NCI-H1092 (cell line): Measurements from ENCODE around the gene DACT2.

Source experiments
- DNase-seq: peaks from one replicate; lab custom pipeline; 2025; lab: John Stamatoyannopoulos, UW

Gene DACT2

DNA sequence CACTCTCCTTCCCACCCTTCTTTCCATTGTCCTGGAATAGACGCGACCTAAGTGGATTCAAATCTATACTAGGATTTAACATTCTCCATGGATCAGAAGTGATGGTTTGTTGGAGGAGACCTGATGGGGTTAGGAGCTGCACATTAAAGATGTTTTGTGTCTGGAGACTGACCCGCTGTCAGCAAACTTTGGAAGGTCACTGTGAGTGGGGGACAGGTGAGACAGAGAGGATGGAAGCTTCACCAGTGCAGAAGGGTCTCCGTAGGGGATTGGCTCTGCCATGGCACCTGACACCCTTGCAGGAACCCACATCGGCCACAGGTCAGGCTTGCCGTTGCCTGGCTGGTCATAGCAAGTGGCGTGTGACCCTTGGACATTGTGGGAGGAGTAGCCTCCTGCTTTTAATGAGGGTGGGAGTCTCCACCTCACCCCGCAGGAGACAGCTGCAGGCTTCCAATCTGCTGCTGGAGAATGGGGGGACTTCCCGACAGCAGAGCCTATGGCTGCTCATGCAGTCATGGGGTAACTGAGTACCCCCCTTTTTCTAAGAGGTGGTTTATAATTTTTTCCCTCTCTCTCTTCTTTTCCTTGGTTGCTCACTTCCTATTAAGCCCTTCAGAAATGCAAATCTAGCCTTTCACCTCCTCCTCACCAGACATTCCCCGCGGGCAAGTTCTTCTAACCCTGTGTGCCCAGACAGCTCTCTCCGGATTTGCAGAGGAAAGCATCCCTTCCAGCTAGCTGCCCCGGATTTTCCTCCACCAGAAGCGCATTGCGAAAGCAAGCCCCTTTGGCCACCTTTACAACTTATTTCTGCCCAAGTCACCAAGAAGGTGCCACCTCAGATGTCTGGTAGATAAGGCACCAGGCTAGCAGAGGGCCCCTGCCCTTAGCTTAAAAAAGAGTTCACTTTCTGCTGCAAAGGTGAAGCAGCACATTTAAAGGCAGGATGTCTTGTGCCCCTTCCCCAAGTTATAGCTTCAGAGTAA lies 53.5 kb downstream of the DACT2 start:
- no peak for DNase-seq

DNA sequence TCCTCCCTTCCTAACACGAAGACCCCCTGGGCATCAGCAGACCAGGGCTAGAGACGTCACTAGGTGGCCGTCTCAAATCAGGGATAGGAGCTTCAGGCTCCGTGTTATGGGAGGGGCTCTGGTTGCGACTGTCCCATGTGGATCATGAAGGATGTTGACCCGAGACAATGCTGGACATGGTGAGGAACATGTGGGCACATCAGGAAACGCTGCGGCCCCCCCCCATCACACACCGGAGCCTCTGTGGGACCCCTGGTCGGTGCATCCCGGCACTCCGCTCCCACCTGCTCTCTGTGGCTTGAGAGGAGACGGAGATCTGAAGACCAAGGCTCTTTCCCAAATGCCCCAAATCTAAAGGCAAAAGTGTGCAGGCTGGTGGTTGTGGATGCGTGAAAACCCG lies 54.2 kb downstream of the DACT2 start:
- DNase-seq: no peak

DNA sequence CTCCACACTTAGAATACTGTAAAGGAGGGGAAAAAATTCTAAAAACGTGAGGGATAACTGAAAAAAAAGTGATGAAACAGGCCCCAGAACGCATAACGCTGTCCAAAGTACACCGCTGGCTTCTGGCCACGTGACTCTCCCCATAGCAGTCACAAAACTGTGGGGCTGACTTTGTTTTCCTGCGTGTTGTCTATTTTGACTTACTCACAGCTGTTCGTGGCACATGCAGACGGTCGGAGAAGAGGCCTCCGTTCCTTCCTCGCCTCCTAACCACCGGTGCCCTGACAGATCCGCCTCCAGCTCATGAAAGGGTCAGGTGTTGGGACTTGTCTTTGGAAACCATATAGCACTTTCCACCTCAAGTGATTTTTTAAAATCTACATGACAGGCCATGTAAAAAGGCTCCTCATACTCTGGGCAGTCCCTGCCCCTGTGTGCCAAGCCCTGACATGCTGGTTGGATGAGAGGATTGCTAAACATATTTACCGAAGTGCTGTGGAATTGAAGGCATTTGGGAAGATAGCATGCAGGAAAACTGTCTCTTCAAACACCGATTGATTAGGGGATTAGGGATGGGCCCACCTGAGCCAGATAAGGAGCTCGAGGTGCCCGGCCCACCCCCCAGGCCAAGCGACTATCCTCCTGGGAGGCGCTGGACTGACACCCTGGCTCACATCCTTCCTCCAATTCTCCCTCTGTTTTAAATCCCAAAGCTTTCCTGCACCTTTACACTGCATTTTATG lies 54.8 kb downstream of the DACT2 start:
- DNase-seq: no peak

DNA sequence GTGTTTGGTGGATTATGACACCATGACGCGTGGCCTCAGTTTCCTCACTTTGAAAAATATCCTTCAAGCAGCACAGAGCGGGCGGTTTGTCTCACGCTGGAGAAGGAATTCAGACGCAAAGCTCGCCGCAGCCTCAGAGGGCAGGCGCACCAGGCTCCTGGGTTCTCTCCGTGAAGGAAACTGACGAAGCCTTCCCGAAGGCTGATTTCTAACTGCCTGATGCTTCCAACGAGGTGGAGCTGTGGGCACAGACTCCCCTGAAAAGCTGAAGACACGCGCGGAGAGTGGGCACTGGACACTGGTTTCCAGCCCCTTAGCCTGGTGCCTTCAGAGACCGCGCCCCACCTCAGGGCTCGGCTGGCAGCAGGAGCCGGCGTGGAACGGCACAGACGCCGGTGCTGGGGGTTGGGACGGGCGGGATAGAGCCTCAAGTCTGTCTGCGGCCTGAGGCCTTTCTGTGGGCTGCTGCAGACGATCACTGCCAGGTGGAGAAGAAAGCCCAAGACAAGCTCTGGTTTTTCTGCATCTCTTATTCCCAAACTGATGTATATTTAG lies 56.1 kb downstream of the DACT2 start:
- DNase-seq: no peak

DNA sequence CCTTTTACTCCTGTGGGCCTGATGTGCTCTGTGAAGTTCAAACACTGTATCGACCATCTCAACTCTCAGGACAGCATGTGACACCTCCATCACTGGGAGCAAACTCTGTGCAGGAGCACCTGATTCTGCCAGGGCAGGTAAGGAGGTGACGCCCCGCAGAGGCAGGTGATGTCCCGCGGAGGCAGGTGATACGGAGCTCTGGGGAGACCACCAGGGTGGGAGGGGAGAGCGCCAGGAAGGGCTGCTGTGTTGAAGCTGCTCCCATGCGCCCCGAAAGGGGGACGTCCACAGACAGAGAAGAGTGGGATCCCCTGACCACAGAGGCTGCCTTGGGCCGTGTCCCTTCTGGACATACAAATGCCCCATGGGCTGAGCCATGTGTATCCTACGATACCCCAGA lies 58.3 kb downstream of the DACT2 start:
- DNase-seq: no peak

DNA sequence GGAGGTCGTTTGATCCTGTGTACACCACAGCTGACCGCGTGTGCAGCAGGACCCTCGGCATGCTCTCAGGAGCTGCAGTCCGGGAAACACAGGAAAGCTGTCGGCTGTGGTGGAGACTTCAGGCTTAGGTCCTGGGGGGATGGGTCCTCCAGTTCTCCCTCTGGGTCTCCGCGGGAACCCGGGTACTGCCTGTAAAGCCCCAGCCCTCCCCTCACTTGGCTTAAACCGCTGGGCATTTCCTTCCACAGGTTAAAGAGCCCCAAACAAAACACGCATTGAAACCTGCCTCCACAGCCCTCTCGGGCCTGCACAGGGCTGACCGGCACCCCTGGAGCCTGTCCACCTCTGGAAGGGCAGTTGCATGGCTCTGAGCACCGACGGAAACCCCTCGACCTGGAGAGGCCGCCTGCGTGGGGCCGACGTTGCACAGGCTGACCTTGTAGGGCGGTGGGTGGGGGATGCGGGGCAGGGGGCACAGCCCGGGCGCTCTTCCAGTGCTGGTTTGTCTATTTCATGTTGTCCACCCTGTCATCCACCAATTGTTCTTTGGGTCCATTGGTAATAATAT lies 59.1 kb downstream of the DACT2 start:
- no peak for DNase-seq

DNA sequence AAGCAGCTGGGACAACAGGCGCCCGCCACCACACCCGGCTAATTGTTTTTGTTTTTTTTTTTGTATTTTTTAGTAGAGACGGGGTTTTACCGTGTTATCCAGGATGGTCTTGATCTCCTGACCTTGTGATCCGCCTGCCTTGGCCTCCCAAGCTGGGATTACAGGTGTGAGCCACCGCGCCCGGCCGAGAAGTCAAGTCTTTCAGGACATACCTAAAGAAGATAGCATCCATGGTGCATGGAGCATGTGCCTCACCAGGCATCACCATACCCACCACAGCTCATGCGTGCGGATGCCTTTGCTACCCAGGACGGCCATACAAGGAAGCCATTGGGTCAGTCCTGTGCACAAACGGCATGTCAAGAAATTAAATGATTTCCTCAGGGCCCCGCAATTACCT lies 60.8 kb downstream of the DACT2 start:
- no peak for DNase-seq

DNA sequence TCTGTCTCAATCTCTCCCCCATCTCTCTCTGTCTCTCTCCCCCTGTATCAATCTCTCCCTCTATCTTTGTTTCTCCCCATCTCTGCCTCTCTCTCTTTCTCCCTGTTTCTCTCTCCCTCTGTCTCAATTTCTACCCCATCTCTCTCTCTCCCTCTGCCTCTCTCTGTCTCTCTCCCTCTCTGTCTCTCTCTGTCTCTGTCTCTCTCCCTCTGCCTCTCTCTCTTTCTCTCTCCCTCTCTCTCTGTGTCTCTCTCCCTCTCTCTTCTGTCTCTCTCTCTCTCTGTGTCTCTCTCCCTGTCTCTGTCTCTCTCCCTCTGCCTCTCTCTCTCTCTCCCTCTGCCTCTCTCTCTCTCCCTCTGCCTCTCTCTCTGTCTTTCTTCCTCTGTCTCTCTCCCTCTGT lies 62.6 kb downstream of the DACT2 start:
- no peak for DNase-seq
